Measurements from ENCODE around the gene DENND5B.

- TF ChIP-seq POLR2AphosphoS5 (IDR thresholded peaks at IDR 0.05) (no peak), CTCF (IDR thresholded peaks at IDR 0.05) (no peak)
These were observed 83.0 kb downstream of the DENND5B start for GRCh38 chr12:31507966-31508365.
